Measurements from ENCODE around the gene METTL18.

DNA sequence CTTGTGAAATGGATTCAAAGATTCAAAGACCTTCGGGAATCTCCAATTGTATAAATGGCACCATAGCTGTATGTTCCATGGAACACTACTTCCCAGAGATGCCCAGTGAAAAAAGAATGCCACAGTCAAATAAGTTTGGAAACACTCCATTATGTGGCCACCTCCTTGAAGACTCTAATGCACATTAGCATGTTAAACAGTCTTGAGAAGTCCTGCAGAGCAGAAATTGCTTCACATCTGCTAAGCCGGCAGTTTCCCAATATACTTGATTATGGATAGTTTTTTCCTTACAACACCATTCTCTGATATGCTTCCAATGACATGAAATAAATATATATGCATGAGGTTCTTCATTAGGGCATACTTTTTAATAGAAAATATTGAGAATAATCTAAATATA is 48.2 kb downstream of the METTL18 start:
- TF ChIP-seq, protein P1, sequence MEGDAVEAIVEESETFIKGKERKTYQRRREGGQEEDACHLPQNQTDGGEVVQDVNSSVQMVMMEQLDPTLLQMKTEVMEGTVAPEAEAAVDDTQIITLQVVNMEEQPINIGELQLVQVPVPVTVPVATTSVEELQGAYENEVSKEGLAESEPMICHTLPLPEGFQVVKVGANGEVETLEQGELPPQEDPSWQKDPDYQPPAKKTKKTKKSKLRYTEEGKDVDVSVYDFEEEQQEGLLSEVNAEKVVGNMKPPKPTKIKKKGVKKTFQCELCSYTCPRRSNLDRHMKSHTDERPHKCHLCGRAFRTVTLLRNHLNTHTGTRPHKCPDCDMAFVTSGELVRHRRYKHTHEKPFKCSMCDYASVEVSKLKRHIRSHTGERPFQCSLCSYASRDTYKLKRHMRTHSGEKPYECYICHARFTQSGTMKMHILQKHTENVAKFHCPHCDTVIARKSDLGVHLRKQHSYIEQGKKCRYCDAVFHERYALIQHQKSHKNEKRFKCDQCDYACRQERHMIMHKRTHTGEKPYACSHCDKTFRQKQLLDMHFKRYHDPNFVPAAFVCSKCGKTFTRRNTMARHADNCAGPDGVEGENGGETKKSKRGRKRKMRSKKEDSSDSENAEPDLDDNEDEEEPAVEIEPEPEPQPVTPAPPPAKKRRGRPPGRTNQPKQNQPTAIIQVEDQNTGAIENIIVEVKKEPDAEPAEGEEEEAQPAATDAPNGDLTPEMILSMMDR (IDR thresholded peaks at IDR 0.05): no peak
- TF ChIP-seq ZFX (IDR thresholded peaks at IDR 0.05; ENCODE audit: borderline replicate concordance): no peak
